CD4-positive, alpha-beta T cell (primary cell): ENCODE measurements around the gene LSM3. TPM values are rescaled to one million over a fixed set of nuclear protein-coding genes. Genes with fewer than 3 reads are reported as not detected.
A peak's percentile ranks its signal among the peaks of the same experiment; 100 is the strongest.

ENCODE experiments used
- ATAC-seq: fragments of 200-7000 bp; cut with Tn5 transposase; one replicate; pipeline ENCODE4 v1.10.0; 2022; ENCODE audit warnings: mild to moderate bottlenecking; ENCODE audit not compliant: poor library complexity
- CTCF ChIA-PET: fragments of 350-600 bp; sonication (Branson Sonifier 250); formaldehyde crosslinking; loops from one replicate; lab custom pipeline; 2021; ENCODE audit warnings: antibody characterized with exemption, inconsistent platforms; lab: Charles Lee
- POLR2A ChIA-PET: fragments of 350-600 bp; sonication (Branson Sonifier 250); formaldehyde crosslinking; loops from one replicate; lab custom pipeline; 2021; ENCODE audit warnings: antibody characterized with exemption, inconsistent platforms; lab: Charles Lee
- DNase-seq, 14 experiments: peaks; one replicate each; pipeline ENCODE4 v3.0.0-alpha.2; 2013 to 2020; ENCODE audit warnings: mixed read lengths in 2 of 14
- H3K27ac ChIP-seq, 2 donors: one replicate each; pipeline versions ENCODE4 v1.5.1 to v1.7.0; 2013; ENCODE audit warnings: low read length in 2 of 2, low read depth in 1 of 2, mild to moderate bottlenecking in 1 of 2
- H3K27me3 ChIP-seq, 2 experiments: 1 replicate in 1 of 2; 2 replicates in 1 of 2; pipeline versions ENCODE4 v1.6.1 to v1.7.0; 2013; ENCODE audit warnings: low read length in 2 of 2, control low read depth in 1 of 2, mild to moderate bottlenecking in 1 of 2, moderate library complexity in 1 of 2; ENCODE audit not compliant: insufficient read depth in 2 of 2, control insufficient read depth in 1 of 2
- H3K36me3 ChIP-seq: one replicate; pipeline ENCODE4 v1.6.1; 2013; ENCODE audit warnings: low read length, control low read depth; ENCODE audit not compliant: insufficient read depth
- H3K4me1 ChIP-seq: one replicate; pipeline ENCODE4 v1.6.1; 2013; ENCODE audit warnings: low read length, control low read depth; ENCODE audit not compliant: insufficient read depth
- H3K4me3 ChIP-seq: one replicate; pipeline ENCODE4 v1.5.1; 2013; ENCODE audit warnings: mild to moderate bottlenecking, low read length, moderate library complexity
- H3K9me3 ChIP-seq, 2 experiments: 1 replicate in 1 of 2; 2 replicates in 1 of 2; pipeline versions ENCODE4 v1.6.1 to v1.7.0; 2013; ENCODE audit warnings: low read length in 2 of 2, mild to moderate bottlenecking in 2 of 2, control low read depth in 1 of 2, moderate library complexity in 1 of 2; ENCODE audit not compliant: control insufficient read depth in 1 of 2, insufficient read depth in 1 of 2
- H3K27ac Mint-ChIP-seq: one replicate; pipeline ENCODE4 v1.8.0; 2020; ENCODE audit warnings: mixed read lengths
- H3K27me3 Mint-ChIP-seq: one replicate; pipeline ENCODE4 v1.8.0; 2021; ENCODE audit warnings: mixed read lengths
- H3K36me3 Mint-ChIP-seq: one replicate; pipeline ENCODE4 v1.8.0; 2021; ENCODE audit warnings: low read depth, mixed read lengths
- H3K4me1 Mint-ChIP-seq: one replicate; pipeline ENCODE4 v1.8.0; 2021; ENCODE audit warnings: low read depth, mixed read lengths
- H3K4me3 Mint-ChIP-seq: one replicate; pipeline ENCODE4 v1.8.0; 2020; ENCODE audit warnings: mild to moderate bottlenecking, mixed read lengths
- H3K9me3 Mint-ChIP-seq: one replicate; pipeline ENCODE4 v1.8.0; 2020; ENCODE audit warnings: mixed read lengths
- intact Hi-C, 2 experiments: fragments of 100-400 bp; cut with DNase I in 1 of 2; cut with micrococcal nuclease in 1 of 2; formaldehyde crosslinking; loops; one replicate each; pipeline versions ENCODE4 v1.15.1 to v1.9.0; 2023 to 2025; cut with DNase I, micrococcal nuclease
- total RNA-seq, 174 experiments: library from RNA in 2 of 174; stranded (reverse) in 2 of 174; gene quantifications; one replicate each; pipeline ENCODE4 v1.2.3 and lab custom pipeline; 2021 to 2026
- TF ChIP-seq, protein P1 (sequence below): fragments of 200-600 bp; IDR thresholded peaks from one replicate; pipeline ENCODE4 v1.8.0; 2022; ENCODE audit warnings: antibody characterized with exemption, mild to moderate bottlenecking

LSM3 gene
- total RNA-seq, 2 experiments from 2014 or later = 6.5 to 6.9 TPM

DNA sequence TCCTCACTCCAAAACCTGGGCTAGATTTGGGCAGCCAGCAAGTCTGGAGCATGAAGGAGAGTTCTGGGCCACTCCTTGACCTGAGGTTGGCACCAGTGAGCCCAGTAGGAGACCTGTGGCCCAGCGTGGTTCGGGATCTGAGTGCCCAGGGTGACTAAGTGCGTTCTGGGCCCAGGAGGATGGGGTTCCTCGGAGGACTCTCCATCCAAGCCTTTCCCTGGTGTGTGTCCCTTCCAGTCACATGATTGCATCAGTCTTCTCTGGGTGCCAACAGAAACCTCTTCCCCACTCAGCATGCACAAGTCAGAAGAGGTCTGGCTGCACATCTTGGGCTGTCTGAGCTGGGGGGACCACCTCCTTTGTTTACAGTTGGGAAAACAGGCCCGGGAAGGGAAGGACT is 38.8 kb upstream of the LSM3 start:
- Mint-ChIP-seq H3K4me1 (peaks cover 48% of the 10 kb centered on the region), H3K36me3 (peaks cover 73% of the 10 kb centered on the region), H3K27me3 (no peaks in the 10 kb centered on the region), H3K4me3 (no peak overlapping the region), H3K27ac (peak overlapping the region; percentile 96), H3K9me3 (no peaks in the 10 kb centered on the region)
- POLR2A ChIA-PET = interaction anchor here (1.7 to 8.7 kb wide), 2 partner anchors 15 to 39 kb away, joined by 4 to 106 read pairs; partner anchors contain the start of genes CHCHD4, LSM3 and XPC
- no peak for DNase-seq
- TF ChIP-seq, protein P1, sequence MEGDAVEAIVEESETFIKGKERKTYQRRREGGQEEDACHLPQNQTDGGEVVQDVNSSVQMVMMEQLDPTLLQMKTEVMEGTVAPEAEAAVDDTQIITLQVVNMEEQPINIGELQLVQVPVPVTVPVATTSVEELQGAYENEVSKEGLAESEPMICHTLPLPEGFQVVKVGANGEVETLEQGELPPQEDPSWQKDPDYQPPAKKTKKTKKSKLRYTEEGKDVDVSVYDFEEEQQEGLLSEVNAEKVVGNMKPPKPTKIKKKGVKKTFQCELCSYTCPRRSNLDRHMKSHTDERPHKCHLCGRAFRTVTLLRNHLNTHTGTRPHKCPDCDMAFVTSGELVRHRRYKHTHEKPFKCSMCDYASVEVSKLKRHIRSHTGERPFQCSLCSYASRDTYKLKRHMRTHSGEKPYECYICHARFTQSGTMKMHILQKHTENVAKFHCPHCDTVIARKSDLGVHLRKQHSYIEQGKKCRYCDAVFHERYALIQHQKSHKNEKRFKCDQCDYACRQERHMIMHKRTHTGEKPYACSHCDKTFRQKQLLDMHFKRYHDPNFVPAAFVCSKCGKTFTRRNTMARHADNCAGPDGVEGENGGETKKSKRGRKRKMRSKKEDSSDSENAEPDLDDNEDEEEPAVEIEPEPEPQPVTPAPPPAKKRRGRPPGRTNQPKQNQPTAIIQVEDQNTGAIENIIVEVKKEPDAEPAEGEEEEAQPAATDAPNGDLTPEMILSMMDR = no peak
- Histone ChIP-seq H3K9me3 (no peaks in the 10 kb centered on the region), H3K36me3 (peaks cover 66% of the 10 kb centered on the region), H3K27ac (no peak overlapping the region), H3K4me3 (no peak overlapping the region), H3K27me3 (no peaks in the 10 kb centered on the region), H3K4me1 (peaks cover 46% of the 10 kb centered on the region)
- ATAC-seq = no peak
- CTCF ChIA-PET = no interaction called here
- intact Hi-C loops = loop anchor here in 1 of 2 experiments (10.0 kb wide), 1 partner anchor 955 kb away; the partner anchor contains the start of gene RBSN

DNA sequence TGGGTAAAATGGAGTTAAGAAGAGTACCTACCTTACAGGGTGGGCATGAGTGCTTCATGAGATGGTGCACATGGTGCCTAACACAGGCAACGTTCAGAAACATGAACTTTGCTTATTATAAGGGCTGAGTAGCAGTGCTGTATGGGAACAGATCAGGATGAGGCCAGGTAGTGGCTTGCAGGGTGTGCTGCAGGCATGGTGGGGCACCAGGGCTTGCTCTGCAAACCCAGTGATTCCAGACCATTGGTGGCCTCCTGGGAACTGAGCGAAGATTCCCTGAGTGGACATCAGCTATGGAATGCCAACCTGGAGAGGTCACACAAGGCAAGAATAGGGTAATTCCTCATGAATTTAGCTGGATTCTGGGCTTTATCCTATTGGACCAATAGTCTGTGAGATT is 37.9 kb upstream of the LSM3 start:
- Histone ChIP-seq H3K36me3 (peaks cover 62% of the 10 kb centered on the region), H3K9me3 (no peaks in the 10 kb centered on the region), H3K27me3 (no peaks in the 10 kb centered on the region), H3K4me3 (no peak overlapping the region), H3K4me1 (peaks cover 55% of the 10 kb centered on the region), H3K27ac (peak overlapping the region; percentile 90 to 98)
- POLR2A ChIA-PET = interaction anchor here (6.4 to 8.7 kb wide), 2 partner anchors 16 to 38 kb away, joined by 84 to 106 read pairs; partner anchors contain the start of genes CHCHD4, LSM3, TMEM43 and XPC
- Mint-ChIP-seq H3K4me3 (no peak overlapping the region), H3K9me3 (no peaks in the 10 kb centered on the region), H3K4me1 (peaks cover 55% of the 10 kb centered on the region), H3K36me3 (peaks cover 71% of the 10 kb centered on the region), H3K27me3 (no peaks in the 10 kb centered on the region), H3K27ac (peak overlapping the region; percentile 96)
- CTCF ChIA-PET = no interaction called here
- intact Hi-C loops = loop anchor here in 1 of 2 experiments (1.0 to 10.0 kb wide), 2 partner anchors 12 to 954 kb away; partner anchors contain the start of gene RBSN
- ATAC-seq (no peak), DNase-seq (no peak)
- TF ChIP-seq, protein P1 = no peak

DNA sequence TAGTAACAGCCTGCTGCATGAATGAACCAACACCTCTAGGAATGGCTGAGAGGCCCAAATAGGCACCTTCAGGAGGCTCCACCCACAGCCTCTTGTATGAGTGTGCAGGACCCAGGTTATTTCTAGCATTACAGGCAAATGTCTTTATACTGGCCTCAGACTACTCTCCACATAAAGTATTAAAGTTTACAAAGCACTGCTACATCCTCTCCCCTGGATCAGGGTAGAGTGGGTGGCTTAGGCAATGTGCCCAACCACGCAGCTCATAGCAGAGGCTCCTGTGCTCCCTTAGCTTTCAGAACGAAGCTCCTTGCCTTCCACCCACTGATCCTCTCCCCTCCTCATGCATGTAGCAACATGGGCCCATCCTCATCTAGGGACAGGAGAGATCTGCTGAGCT is 37.5 kb upstream of the LSM3 start:
- H3K27ac ChIP-seq = peak overlapping the region; percentile 90 to 98
- peaks cover 60% of the 10 kb centered on the region for H3K4me1 ChIP-seq
- no peak overlapping the region for H3K4me3 ChIP-seq
- ATAC-seq (no peak), DNase-seq (no peak)
- peaks cover 62% of the 10 kb centered on the region for H3K36me3 ChIP-seq
- peak overlapping the region; percentile 96 for H3K27ac Mint-ChIP-seq
- no peaks in the 10 kb centered on the region for H3K9me3 ChIP-seq
- H3K27me3 Mint-ChIP-seq = no peaks in the 10 kb centered on the region
- H3K9me3 Mint-ChIP-seq = no peaks in the 10 kb centered on the region
- H3K4me1 Mint-ChIP-seq = peaks cover 59% of the 10 kb centered on the region
- H3K27me3 ChIP-seq = no peaks in the 10 kb centered on the region
- TF ChIP-seq, protein P1 = no peak
- peaks cover 70% of the 10 kb centered on the region for H3K36me3 Mint-ChIP-seq
- no peak overlapping the region for H3K4me3 Mint-ChIP-seq
- CTCF ChIA-PET = interaction anchor here (0.7 kb wide), 1 partner anchor 34 kb away, joined by 3 read pairs; no protein-coding TSS in a partner anchor
- intact Hi-C loops = loop anchor here in 1 of 2 experiments (1.0 to 10.0 kb wide), 2 partner anchors 13 to 954 kb away; partner anchors contain the start of gene RBSN
- POLR2A ChIA-PET = interaction anchor here (1.4 to 8.7 kb wide), 4 partner anchors 13 to 510 kb away, joined by 4 to 106 read pairs (median 46); partner anchors contain the start of genes CCDC174, CHCHD4, LSM3 and TMEM43
